HepG2 (cell line): ENCODE data around the gene NOL4L. TPM values are rescaled to one million over a fixed set of nuclear protein-coding genes. Genes with fewer than 3 reads are reported as not detected.

Source experiments
- ARHGAP35 ChIP-seq: sonication (generic); formaldehyde crosslinking; IDR thresholded peaks from 2 replicates; pipeline ENCODE4 v1.9.0; 2022; ENCODE audit warnings: mild to moderate bottlenecking, inconsistent platforms, moderate library complexity, missing genetic modification reagents, borderline replicate concordance
- EED ChIP-seq: sonication (generic); formaldehyde crosslinking; IDR thresholded peaks from 2 replicates; pipeline ENCODE4 v1.5.0; 2020; ENCODE audit warnings: mild to moderate bottlenecking, missing genetic modification reagents
- GABPA ChIP-seq, 2 experiments: IDR thresholded peaks; 2 replicates each; pipeline ENCODE4 v1.6.1; 2011 to 2016; ENCODE audit warnings: low read depth in 2 of 2, low read length in 1 of 2, missing biosample characterization in 1 of 2, missing genetic modification characterization in 1 of 2
- GATAD1 ChIP-seq: IDR thresholded peaks from 2 replicates; pipeline ENCODE4 v1.6.1; 2016; ENCODE audit warnings: missing genetic modification reagents, missing compliant biosample characterization
- JUNB ChIP-seq: sonication (generic); formaldehyde crosslinking; IDR thresholded peaks from 2 replicates; pipeline ENCODE4 v1.8.0; 2022; ENCODE audit warnings: missing genetic modification reagents, mild to moderate bottlenecking, borderline replicate concordance
- NR2F6 ChIP-seq, 2 experiments: IDR thresholded peaks; 2 replicates each; pipeline ENCODE4 v1.6.1; 2016; ENCODE audit warnings: antibody characterized with exemption in 1 of 2, mild to moderate bottlenecking in 1 of 2
- TBX2 ChIP-seq: sonication (generic); formaldehyde crosslinking; IDR thresholded peaks from 2 replicates; pipeline ENCODE4 v1.5.0; 2020; ENCODE audit warnings: missing genetic modification reagents, mild to moderate bottlenecking, borderline replicate concordance
- TSC22D2 ChIP-seq: sonication (generic); formaldehyde crosslinking; IDR thresholded peaks from 2 replicates; pipeline ENCODE4 v1.5.1; 2020; ENCODE audit warnings: missing genetic modification reagents, mild to moderate bottlenecking, borderline replicate concordance
- ZFP62 ChIP-seq: sonication (generic); formaldehyde crosslinking; IDR thresholded peaks from 2 replicates; pipeline ENCODE4 v1.4.0; 2020; ENCODE audit warnings: missing genetic modification reagents
- ZFP91 ChIP-seq: sonication (generic); formaldehyde crosslinking; IDR thresholded peaks from 2 replicates; pipeline ENCODE4 v1.9.0; 2022; ENCODE audit warnings: missing genetic modification reagents, mild to moderate bottlenecking, borderline replicate concordance
- ZHX2 ChIP-seq, 2 experiments: sonication (generic) in 1 of 2; formaldehyde crosslinking in 1 of 2; IDR thresholded peaks; 2 replicates each; pipeline versions ENCODE4 v1.6.1 to v1.9.0; 2014 to 2022; ENCODE audit warnings: antibody characterized with exemption in 1 of 2, borderline replicate concordance in 1 of 2, inconsistent platforms in 1 of 2, low read depth in 1 of 2, missing genetic modification reagents in 1 of 2
- ZMAT3 ChIP-seq: sonication (generic); formaldehyde crosslinking; conservative IDR thresholded peaks from 2 replicates; pipeline ENCODE4 v1.7.0; 2021; ENCODE audit warnings: missing genetic modification reagents
- ZNF136 ChIP-seq: sonication (generic); formaldehyde crosslinking; IDR thresholded peaks from 2 replicates; pipeline ENCODE4 v1.8.1; 2022; ENCODE audit warnings: low read depth, mild to moderate bottlenecking, moderate library complexity, missing genetic modification reagents
- ZNF350 ChIP-seq: sonication (generic); formaldehyde crosslinking; IDR thresholded peaks from 2 replicates; pipeline ENCODE4 v1.4.0; 2020; ENCODE audit warnings: mild to moderate bottlenecking, low read depth, missing genetic modification reagents, borderline replicate concordance
- ZNF432 ChIP-seq: sonication (generic); formaldehyde crosslinking; IDR thresholded peaks from 2 replicates; pipeline ENCODE4 v1.5.0; 2020; ENCODE audit warnings: missing genetic modification reagents, mild to moderate bottlenecking, borderline replicate concordance
- ZNF549 ChIP-seq: sonication (generic); formaldehyde crosslinking; IDR thresholded peaks from 2 replicates; pipeline ENCODE4 v1.5.0; 2020; ENCODE audit warnings: missing genetic modification reagents
- polyA plus RNA-seq, 8 experiments: library from polyadenylated mRNA; depleted of rRNA in 3 of 8; stranded (reverse) in 7 of 8; unstranded in 1 of 8; fragments of >200 nt; fragmentation: Illumina TruSeq in 4 of 8; extraction: Trizol in 4 of 8; gene quantifications; 2 replicates each; pipeline versions ENCODE4 v1.2.1 to v1.2.3, GENCODE V29; 2011 to 2016; ENCODE audit warnings: low read depth in 4 of 8, missing spikeins in 1 of 8, mixed read lengths in 1 of 8; ENCODE audit not compliant: insufficient read depth in 1 of 8
- total RNA-seq, 5 experiments: library from RNA; depleted of rRNA; stranded (reverse); fragments of >200 nt; fragmentation: Illumina TruSeq; extraction: Trizol; gene quantifications; 2 replicates each; pipeline ENCODE4 v1.2.3, GENCODE V29; 2016; ENCODE audit warnings: low read depth in 1 of 5
- TF ChIP-seq, protein P1 (sequence below): sonication (generic); formaldehyde crosslinking; IDR thresholded peaks from 2 replicates; pipeline ENCODE4 v1.5.0; 2020; ENCODE audit warnings: mild to moderate bottlenecking, missing genetic modification reagents, borderline replicate concordance

The NOL4L gene
- total and polyA plus RNA-seq, 2 of the 13 experiments (the other 11 are each of a cell fraction or from before 2014, with no cell fraction given), result 16.6 to 35.4 TPM

DNA sequence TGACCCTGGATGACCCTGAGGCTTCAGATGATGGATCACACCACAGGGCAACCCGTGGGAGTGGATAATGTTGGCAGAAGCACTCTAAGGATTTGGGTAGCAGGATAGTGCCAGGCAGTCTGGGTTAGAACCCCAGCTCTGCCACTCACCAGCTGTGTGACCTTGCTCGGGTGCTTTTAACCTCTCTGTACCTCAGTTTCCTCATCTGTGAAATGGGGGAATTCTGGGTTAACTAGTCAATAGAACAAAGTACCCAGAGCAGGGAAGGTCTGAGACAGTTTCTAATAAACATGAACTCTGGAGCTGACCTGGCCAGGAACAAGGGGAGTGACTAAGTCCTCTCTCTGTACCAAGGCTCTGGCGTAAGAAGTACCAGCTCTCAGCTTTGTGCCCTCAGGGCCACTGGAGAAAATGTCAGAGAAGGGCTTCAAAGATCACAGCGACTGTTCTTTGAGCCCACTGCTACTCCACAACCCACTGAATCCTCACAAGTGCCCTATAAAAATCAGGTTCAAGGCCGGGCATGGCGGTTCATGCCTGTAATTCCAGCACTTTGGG, 14.7 kb upstream of the NOL4L start (continued):
- TF ChIP-seq, protein P1, sequence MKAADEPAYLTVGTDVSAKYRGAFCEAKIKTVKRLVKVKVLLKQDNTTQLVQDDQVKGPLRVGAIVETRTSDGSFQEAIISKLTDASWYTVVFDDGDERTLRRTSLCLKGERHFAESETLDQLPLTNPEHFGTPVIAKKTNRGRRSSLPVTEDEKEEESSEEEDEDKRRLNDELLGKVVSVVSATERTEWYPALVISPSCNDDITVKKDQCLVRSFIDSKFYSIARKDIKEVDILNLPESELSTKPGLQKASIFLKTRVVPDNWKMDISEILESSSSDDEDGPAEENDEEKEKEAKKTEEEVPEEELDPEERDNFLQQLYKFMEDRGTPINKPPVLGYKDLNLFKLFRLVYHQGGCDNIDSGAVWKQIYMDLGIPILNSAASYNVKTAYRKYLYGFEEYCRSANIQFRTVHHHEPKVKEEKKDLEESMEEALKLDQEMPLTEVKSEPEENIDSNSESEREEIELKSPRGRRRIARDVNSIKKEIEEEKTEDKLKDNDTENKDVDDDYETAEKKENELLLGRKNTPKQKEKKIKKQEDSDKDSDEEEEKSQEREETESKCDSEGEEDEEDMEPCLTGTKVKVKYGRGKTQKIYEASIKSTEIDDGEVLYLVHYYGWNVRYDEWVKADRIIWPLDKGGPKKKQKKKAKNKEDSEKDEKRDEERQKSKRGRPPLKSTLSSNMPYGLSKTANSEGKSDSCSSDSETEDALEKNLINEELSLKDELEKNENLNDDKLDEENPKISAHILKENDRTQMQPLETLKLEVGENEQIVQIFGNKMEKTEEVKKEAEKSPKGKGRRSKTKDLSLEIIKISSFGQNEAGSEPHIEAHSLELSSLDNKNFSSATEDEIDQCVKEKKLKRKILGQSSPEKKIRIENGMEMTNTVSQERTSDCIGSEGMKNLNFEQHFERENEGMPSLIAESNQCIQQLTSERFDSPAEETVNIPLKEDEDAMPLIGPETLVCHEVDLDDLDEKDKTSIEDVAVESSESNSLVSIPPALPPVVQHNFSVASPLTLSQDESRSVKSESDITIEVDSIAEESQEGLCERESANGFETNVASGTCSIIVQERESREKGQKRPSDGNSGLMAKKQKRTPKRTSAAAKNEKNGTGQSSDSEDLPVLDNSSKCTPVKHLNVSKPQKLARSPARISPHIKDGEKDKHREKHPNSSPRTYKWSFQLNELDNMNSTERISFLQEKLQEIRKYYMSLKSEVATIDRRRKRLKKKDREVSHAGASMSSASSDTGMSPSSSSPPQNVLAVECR (CRISPR knock-in tag), result no peak
- TF ChIP-seq GABPA (IDR thresholded peaks at IDR 0.05; ENCODE audit: low read depth, low read length) (no peak), GABPA (CRISPR knock-in tag; IDR thresholded peaks at IDR 0.05; ENCODE audit: low read depth) (no peak), JUNB (CRISPR knock-in tag) (no peak), NR2F6 (IDR thresholded peaks at IDR 0.05) (0 out of 2 replicates have a peak, but pooled peaks have one; percentile 20), NR2F6 (CRISPR knock-in tag; IDR thresholded peaks at IDR 0.05) (0 out of 2 replicates have a peak, but pooled peaks have one; percentile 2), ZNF350 (CRISPR knock-in tag) (no peak), EED (CRISPR knock-in tag) (no peak), ZMAT3 (no peak), GATAD1 (no peak), ZHX2 (IDR thresholded peaks at IDR 0.05; ENCODE audit: low read depth) (no peak), ZHX2 (CRISPR knock-in tag; IDR thresholded peaks at IDR 0.05; ENCODE audit: borderline replicate concordance) (no peak), ZNF136 (CRISPR knock-in tag) (no peak), ZFP91 (CRISPR knock-in tag) (no peak), ZFP62 (no peak), ZNF432 (CRISPR knock-in tag) (no peak), TSC22D2 (no peak), ZNF549 (CRISPR knock-in tag) (no peak), TBX2 (CRISPR knock-in tag) (no peak), ARHGAP35 (CRISPR knock-in tag) (no peak)
